Stimulated activated CD8-positive, alpha-beta memory T cell treated with anti-CD3 and anti-CD28 coated beads, Interleukin-4, amount 100 ng/mL, for 1 hour (primary cell): Measurements from ENCODE around the gene FRMD4A.
"Not testable (repeated sequence)": the region's sequence is repeated elsewhere in the genome, so short reads cannot be mapped to it uniquely, and the experiment has no call there.

Experiments
- DNase-seq, 2 donors: peaks; one replicate each; pipeline ENCODE4 v3.0.0-alpha.2; 2020; ENCODE audit warnings: low read depth in 2 of 2, low spot score in 1 of 2

Gene FRMD4A

DNA sequence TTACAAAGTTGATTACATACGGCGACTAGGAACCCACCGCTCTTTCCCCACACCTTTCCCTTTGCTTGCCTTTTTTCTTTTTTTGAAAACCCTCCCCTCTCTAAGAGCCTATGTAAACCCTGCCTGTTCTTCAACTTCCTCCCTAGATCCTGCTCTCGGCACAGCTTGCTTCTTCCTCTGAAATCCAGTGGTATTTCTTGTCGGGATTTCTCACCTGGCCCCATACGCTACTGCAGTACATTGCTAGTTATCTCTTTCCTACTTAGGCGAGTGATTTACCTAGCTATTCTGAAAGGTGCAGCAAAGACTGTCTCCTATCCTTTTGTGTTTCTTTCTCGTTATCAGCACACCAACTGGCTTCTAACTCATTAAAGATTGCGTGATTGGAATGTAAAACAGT, 372.9 kb downstream of the FRMD4A start:
- no peak for DNase-seq

DNA sequence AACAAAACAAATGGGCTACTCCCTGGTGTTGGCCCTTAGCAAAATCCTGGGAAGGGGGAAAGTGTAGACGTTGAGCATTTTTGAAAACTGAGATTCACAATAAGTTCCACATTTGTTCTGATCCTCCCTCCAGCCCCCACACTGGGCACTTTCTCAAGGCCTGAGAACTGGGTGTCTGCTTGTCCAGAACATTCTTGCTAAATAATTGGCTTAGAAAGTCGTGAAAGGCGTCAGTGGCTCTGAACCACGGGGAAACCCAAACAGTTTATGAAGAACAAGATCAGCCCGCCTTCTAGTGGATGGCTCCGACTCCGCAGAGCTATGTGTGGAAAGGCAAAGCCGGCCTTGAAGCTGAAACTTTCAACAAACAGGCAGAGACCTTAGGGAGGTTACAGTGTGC, 373.9 kb downstream of the FRMD4A start:
- DNase-seq: no peak

DNA sequence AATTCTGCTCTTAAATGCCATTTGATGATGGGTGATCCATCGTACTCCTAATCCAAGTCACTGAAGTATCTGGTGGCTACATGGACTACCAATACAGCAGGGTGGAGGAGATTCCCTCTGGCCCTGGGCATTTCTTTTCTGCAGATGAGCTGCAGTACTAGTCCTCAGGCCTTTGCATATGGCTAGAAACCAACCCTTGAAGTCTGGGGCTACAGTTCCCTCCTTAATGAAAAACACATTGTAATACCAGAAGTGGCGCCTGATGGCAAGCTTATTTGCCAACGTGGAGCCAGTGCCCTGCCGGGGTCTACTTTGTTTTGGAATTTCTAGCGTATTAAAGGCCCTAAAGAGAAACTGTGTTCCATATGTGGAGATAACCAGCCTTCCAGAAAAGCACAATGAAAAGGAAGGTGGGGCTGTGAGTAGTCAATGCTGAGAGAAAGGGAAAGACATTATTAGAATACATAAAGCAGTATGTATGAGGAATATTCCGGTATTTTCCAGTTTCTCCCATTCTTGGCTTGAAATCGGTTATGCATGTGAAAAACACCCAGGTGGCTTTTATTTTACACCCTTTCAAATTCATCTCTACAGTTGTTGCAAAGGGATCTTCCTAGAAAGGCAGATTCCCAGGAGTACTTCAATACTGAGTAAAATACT, 375.2 kb downstream of the FRMD4A start:
- DNase-seq: no peak

DNA sequence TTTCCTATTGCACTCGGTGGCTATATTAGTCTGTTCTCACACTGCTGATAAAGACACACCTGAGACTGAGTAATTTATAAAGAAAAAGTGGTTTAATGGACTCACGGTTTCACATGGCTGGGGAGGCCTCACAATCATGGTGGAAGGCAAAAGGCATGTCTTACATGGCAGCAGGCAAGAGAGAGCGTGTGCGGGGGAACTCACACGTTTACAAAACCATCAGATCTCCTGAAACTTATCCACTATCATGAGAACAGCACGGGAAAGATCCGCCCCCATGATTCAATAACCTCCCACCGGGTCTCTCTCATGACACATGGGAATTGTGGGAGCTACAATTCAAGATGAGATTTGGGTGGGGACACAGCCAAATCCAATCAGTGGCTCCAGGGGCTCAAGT, 376.5 kb downstream of the FRMD4A start:
- not testable (repeated sequence) for DNase-seq

DNA sequence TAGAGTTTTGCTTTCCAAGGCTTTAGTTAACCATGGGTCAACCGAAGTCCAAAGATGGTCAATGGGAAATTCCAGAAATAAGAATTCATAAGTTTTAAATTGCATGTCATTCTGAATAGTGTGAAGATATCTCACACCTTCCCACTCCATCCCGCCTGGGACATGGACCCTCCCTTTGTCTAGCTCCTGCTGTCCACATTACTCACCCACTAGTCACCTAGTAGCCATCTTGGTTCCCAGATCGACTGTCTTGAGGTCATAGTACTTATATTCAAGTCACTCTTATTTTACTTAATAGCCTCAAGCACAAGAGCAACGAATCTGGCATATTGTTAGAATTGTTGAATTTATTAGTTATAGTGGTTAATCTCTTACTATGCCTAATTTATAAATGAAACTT, 377.4 kb downstream of the FRMD4A start:
- DNase-seq: no peak

DNA sequence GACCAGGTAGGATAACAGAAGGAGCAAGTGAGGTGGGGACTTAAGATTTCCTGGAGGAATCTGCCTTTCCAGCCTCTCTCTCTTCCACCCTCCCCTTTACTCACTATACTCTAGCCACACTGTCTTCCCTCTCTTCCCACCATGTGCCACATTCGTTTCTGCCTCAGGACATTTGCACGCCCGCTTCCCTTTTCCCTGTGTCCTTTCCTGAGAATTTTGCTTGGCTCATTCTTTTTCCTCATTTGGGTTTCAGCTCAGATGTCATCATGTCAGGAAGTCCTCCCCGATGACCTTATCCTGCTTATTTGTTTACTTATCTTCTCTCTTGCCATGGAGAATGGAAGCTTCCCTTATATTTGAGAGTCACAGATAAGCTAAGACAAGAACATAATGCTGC, 380.2 kb downstream of the FRMD4A start:
- no peak for DNase-seq

DNA sequence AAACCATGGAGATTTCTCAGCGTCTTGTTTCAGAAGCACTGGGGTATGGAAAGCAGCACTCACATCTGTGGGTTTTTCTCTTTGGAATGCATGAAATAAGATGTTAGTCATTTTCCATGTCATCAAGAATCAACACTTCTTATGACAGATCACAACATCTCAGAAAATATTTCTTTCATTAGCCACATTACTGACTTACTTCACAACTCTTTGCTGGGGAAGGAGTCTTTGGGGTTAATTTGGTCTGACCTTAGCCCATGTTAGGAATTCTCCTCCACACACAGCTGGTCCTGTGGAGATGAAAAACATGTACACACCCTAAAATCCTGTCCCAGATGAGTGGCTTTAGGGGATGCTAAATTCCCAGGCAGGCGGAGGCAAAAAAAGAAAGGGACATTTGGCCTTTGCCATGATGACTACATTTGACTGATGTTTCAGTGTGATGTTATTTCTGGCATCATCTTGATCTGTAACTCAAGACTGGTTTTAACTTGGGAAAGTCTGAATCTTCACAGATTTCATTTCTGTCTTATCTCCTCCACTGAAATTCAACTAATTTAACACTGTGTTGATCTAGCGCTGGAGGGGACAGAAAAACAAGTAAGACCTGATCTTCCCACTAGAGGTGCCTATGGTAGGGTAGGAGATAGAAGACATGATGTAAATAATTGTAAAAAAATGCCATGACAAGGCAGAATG, 380.7 kb downstream of the FRMD4A start:
- no peak for DNase-seq

DNA sequence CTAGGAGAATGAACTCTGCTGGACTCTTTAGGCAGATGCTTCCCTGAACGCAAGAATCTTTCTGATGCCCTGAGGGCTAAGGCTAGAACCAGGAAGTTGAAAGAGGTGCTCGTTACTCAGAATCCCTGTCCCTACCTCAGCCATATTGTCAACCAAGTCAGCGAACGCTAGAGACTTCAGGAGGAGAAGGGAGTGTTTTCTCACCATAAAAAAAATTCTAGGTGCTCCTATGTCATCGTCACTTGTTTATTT, 384.6 kb downstream of the FRMD4A start:
- DNase-seq: no peak

DNA sequence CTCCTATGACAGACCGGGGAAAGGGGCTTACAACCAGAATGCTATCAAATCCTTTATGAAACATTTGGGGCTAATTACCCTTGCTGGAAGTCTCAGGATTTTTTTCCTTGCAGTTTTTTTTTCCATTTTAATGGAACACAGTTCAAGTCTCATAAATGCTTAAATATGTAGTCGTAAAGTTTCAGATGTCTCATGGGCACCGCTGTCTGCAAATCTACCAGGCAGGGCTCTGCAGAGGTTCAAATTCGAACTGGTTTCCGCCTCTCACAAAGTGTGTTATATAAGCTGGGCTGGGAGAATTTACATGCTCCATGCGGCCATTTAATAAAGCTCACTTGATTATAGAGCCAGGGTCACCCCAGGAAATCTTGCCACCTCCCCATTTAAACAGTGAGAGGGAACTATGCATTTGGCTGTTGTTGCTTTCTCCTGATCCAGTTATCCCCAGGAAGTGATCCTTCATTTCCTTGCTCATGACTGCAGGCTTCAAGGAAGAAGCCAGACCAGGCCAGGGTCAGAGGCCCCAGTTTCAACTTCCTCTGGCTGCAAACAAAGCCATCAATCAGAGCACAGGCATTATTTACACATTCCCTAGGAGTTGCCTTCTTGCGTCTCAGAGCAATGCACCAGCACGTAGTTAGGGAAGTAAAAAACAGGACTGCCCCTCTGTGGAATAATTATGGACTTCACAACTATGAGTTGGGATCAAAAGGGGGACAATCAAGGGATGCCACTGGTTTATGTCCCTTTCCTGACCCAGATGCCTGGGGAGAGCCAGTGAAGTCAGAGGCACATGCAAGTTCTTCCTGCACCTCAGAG, 385.1 kb downstream of the FRMD4A start:
- DNase-seq: no peak

DNA sequence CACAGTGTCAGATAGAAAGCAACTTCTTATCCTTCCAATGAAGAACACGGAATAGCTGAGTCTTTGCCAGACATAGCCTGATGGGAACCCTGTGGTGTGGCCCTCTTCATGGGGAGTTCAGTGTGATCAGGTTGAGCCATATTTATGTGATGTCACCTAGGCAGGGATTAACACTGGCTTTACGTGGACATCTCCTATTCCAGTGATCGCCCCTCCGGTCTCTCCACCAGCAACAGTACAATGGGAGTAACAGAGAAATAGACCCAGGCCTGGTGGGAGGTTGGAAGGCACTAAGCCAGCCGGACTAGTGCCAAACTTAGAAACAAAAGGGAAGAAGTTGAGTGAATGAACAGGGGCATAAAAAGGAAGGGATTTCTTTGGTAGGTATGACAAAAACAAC, 385.9 kb downstream of the FRMD4A start:
- DNase-seq: no peak

DNA sequence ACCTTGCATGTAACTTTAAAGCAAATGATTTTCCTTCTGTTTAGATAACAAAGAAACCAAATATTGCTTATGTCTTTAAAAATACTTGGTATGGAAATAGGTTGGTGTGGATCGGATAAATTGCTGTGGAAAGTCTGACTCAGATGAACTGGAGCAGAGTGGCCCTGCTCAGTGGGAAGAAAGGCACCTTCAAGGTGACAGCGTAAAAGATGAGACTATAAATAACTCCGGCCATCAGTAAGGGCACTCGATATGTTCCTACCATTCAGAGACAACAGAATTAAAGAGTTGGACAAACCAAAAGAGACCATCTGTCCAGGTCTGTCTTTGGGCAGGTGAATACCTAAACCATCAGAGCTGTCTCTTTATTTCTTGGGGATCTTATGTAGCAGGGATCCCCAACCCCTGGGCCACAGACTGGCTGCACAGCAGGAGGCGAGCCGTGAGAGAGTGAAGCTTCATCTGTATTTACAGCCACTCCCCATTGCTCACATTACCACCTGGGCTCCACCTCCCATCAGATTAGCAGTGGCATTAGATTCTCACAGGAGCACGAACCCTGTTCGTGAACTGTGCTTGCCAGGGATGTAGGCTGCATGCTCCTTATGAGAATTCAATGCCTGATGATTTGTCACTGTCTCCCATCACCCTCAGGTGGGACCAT, 386.9 kb downstream of the FRMD4A start:
- no peak for DNase-seq

DNA sequence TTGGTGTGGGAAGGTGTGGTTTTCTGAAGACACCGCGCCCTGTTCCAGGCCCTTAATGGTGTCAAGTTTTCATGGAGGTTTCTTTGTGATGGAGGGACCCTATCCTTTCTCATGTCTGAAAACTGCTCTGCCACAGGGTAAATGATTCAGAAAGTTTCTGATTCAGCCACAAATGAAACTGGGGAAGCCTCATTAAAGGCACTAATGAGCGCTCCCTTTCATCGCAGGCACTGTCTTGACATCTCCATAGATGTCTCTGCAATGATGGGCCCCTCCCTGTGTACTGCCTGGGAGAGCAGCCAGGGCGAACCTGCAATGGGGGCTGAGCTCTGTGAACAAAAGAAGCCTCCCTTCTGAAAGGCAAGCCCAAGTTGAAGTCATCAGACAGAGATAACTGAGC, 388.7 kb downstream of the FRMD4A start:
- DNase-seq: no peak

DNA sequence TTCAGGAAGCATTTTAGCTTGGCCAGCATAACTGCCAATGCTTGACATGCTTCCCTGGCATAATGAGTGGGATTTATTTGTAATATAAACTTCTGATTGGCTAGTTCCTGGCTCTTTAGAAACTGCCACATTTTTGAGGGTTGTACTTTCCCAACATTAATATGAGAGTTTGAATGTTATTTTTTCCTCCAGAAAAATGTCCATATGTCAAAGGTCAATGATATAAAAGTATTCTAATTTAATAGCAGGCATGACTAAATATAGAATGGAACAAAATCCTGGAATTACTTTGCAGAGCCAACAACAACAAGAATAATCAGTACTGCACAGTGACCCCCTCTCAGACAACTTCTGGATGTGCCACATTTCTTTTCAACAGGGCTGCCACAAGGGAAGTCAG, 391.3 kb downstream of the FRMD4A start:
- no peak for DNase-seq

DNA sequence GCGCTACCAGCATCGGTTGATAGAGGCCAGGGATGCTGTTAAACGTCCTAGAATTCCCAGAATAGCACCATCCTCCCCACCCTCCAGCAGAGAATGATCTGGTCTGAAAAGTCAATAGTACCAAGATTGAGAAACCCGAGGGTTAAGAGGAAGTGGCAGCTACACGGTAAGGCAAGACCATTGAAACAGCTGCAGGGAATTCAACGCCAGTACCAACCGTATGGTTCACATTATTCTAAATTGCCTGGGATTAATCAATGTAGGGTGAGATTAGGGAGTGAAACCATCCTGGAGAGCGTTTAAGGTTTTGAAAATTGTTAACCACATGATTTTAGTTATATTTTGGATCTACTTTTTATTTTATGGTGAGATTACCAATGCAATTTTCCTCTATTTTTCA, 391.8 kb downstream of the FRMD4A start:
- no peak for DNase-seq

DNA sequence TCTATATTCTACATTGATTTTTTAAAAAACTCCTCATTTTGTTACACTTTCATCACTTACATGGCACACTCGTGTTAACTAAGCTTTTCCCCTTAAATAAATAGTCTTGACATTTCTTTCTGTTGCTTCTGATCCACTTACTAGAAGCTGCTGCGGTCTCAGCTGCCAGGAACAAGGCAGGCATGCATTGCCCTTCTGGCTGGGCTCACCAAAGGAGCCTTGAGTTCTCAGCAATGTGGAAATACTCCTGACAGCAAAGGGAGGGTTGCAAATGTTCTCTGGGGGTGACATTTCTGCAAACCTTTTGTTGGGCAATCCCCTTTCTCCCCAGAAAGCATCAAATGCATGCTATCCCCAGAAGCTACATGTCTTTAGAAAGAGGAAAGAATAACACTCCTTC, 393.9 kb downstream of the FRMD4A start:
- DNase-seq: no peak

DNA sequence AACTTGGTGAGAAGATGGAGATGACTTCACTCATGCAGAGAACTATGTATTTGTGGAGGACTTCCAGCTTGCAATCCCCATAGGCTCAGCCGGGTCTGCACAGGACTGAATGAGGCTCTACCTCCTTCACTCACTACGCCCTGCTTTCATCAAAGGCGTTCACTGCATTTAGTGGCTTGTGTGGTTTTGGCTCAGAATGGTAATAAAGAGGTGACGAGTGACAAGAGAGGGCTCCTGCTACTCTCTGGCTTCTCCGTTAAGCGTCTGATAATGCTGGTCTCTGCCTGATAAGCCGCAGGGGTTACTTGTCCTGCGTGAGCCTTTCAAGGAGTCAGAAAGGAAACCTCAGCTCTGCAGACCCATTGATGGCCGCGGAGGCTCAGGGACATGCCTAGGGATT, 400.6 kb downstream of the FRMD4A start:
- no peak for DNase-seq

DNA sequence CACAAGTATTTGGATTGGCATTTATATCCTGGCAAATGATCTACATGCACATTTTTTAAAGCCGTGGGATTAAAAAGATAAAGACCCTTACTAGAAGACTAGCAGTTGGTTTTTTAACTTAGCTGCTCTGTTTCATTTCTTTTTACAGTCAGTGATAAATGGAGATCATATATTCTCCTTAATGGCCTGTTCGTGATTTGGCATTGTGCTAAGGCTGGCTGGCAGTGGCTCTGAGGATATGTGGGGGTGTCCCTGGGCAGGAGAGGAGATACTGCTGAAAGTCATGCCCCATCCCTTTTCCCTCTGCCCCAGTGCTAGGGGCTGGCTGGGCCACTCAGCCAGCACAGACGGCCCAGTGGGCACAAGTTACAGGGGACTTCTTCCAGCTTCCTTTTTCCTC, 402.3 kb downstream of the FRMD4A start:
- no peak for DNase-seq

DNA sequence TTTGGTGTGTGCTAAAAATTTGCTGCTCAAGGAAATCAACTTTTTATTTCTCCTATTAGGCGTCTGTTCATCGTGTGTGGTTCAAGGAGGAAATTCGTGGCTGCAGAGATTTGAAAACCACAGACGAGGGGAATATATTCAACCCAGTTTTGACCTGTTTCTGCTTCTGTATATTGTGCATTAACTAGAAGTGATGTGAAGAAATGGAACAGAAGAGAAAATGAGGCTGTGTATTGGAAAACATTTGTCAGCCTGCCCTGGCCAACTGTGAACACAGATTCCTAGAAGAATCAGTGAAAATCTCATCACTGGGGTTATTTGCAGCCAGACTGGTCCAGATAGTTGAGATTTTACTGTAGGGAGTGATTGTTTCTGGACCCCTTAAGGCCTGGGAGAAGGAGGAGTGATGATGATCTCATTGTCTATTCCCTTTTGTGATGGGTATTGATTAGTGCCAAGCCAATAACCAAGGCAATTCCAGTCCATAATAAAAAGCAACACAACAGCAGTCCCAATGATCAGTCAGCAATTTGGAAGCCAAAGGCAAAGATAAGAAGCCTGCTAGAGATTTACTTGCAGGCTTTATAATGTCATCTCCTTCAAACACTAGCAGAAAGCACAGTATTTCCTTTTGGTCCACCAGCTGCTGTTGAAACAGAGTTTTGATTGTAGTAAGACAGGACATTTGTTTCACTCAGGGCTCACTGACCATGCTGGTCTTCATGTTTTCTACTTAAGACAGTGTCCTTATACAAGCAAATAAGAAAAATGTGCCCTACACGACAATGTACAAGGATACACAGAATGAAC, 404.5 kb downstream of the FRMD4A start:
- no peak for DNase-seq

DNA sequence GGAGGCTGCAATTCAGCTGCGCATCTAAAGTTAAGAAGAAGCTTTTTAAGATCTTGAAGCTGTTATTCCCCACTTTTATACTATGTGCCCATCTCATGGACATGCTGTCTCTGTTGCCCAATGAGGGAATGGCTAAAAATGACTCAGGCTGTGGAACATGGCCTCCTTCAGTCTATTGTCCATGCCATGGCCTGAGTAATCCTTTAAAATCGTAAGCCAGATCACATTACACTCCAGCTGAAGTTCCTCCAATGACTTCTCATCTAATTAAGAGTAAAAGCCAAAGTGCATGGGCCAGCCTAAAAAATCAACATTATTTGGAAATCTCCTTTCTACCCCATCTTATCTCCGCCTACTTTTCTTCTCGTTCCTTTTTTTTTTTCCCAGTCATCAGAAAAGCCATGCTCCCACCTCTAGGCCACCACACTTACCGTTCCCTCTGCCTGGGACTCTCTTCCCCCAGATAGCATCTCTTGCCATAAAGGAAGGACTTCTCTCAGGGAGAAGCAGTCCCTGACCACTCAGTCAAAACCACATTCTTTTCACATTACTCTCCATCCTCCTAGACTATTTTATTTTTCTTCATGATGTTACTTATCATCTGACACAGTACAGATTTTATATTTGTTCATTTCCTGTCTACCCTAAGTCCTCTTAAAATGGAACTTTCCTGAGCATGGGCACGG, 406.5 kb downstream of the FRMD4A start:
- DNase-seq: no peak

DNA sequence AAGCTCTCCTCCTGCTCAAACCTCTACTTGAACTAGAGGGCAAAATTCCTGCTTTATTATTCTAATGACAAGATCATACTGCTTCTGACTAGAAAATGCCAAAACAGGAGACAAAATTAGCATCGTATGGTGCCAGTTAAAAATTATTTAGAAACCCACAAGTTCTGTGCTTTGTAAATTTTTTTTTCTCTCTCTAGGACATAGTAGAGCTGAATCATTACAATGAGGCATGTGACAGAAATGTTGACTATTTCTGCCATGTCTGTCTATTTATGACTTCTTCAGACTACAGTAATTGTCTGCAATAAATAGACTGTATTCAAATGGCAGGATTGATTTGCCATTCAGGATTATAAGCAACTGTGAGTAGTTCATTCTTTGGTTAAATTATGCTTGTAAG, 408.1 kb downstream of the FRMD4A start:
- no peak for DNase-seq

DNA sequence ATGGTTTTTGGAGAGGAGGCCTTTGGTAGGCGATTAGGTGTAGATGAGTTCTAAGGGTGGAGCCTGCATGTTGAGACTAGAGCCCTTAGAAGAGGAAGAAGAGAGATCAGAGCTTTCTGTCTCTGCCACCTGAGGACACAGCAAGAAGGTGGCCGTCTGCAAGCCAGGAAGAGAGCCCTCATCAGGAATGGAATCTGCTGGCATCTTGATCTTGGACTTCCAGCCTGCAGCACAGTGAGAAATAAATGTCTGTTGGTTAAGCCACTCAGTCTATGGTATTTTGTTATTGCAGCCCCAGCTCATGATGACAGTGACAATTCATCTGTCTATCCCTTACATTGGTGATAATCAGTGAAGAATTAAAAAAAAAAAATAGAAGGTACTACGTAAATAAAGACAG, 408.8 kb downstream of the FRMD4A start:
- DNase-seq: no peak
